Ascending aorta (tissue), 2 donors: ENCODE measurements around the gene CCN6. TPM values are rescaled to one million over a fixed set of nuclear protein-coding genes. Genes with fewer than 3 reads are reported as not detected.

Experiments
- DNase-seq, 2 donors: peaks; one replicate each; pipeline ENCODE4 v3.0.0-alpha.2; 2019; ENCODE audit warnings: low spot score in 2 of 2
- H3K27ac ChIP-seq, 2 donors: fragments of 200-600 bp; sonication (generic); one replicate each; pipeline ENCODE4 v1.5.1; 2016 to 2017; ENCODE audit warnings: mild to moderate bottlenecking in 1 of 2
- H3K27me3 ChIP-seq: fragments of 200-600 bp; sonication (generic); one replicate; pipeline ENCODE4 v1.5.1; 2017
- H3K36me3 ChIP-seq, 2 donors: fragments of 200-600 bp; sonication (generic); one replicate each; pipeline ENCODE4 v1.5.1; 2016
- H3K4me1 ChIP-seq, 2 donors: fragments of 200-600 bp; sonication (generic); one replicate each; pipeline ENCODE4 v1.5.1; 2016 to 2017; ENCODE audit warnings: mild to moderate bottlenecking in 1 of 2
- H3K4me3 ChIP-seq, 2 donors: fragments of 200-600 bp; sonication (generic); one replicate each; pipeline ENCODE4 v1.5.1; 2016 to 2017; ENCODE audit warnings: mild to moderate bottlenecking in 1 of 2
- H3K9me3 ChIP-seq, 2 donors: fragments of 200-600 bp; sonication (generic); one replicate each; pipeline ENCODE4 v1.5.1; 2016
- intact Hi-C: fragments of 100-400 bp; cut with DNase I; formaldehyde crosslinking; loops from one replicate; pipeline ENCODE4 v1.15.1; 2023
- total RNA-seq: library from RNA; depleted of rRNA; stranded (reverse); fragments of >200 nt; gene quantifications from one replicate; pipeline ENCODE4 v1.1.0, GENCODE V29; 2016
- TF ChIP-seq, protein P1 (sequence below), 3 experiments: fragments of 200-600 bp in 2 of 3; fragments of 450-650 bp in 1 of 3; sonication (generic) in 2 of 3; IDR thresholded peaks; one replicate each; pipeline ENCODE4 v1.5.1; 2016 to 2019; ENCODE audit warnings: antibody characterized with exemption in 3 of 3, mild to moderate bottlenecking in 1 of 3, moderate library complexity in 1 of 3

CCN6 gene
- total RNA-seq, 1 donor from 2014 or later, result not detected

DNA sequence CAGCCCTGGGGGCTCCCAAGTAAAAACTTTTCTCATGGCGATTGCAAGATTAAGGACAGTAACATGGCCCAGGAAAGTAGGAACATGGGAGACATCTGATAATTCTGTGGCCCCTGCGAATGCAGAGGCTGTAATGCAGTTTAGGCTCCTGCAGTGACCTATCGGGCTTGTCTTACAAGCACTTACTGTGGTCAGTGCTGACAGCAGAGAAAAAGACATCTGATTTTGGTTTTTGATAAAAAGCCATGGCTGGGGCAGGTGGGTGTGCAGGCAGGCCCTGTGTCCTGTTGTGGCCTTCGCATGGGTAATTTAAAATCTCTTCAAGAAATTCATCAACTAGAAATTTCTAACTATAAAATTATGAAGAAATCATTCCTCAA lies 19.3 kb upstream of the CCN6 start:
- H3K4me1 ChIP-seq, result peaks cover 5 to 22% of the 10 kb centered on the region in 2 donors
- peak overlapping the region; percentile 22 to 44 for H3K27ac ChIP-seq

DNA sequence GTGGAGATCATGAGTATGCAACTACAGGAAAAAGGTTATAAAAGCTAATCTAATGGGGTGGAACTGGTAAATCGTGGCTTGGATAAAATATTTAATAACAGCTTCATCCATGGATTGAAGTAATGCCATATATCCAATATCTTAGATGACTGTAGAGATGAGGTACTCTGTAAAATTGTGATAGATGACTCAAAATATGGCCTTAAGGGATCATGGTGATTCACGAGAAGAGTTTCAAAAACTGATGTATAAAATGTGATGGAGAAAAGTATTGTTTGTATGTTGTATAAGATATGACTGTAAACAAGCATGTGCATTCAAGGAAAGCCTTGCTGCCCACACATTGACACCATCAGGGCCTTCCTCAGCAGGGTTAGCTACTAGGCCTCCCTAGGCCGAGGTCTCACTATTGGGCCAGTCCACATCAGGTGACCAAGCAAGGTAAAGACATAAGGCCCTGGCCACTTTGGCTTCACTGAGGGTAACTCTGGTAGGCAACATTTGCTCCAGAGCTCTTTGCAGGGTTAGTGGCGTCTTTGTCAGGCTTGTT lies 17.7 kb upstream of the CCN6 start:
- no peak for DNase-seq
- no peaks in the 10 kb centered on the region for H3K9me3 ChIP-seq
- intact Hi-C loops, result loop anchor here (2.0 to 10.0 kb wide), 2 partner anchors 17 to 551 kb away; partner anchors contain the start of gene REV3L
- H3K27ac ChIP-seq, result peak overlapping the region; percentile 56 to 93
- H3K27me3 ChIP-seq, result no peaks in the 10 kb centered on the region
- peaks cover 5 to 26% of the 10 kb centered on the region in 2 donors for H3K4me1 ChIP-seq
- H3K4me3 ChIP-seq, result no peak overlapping the region
- no peaks in the 10 kb centered on the region for H3K36me3 ChIP-seq
- TF ChIP-seq, protein P1, sequence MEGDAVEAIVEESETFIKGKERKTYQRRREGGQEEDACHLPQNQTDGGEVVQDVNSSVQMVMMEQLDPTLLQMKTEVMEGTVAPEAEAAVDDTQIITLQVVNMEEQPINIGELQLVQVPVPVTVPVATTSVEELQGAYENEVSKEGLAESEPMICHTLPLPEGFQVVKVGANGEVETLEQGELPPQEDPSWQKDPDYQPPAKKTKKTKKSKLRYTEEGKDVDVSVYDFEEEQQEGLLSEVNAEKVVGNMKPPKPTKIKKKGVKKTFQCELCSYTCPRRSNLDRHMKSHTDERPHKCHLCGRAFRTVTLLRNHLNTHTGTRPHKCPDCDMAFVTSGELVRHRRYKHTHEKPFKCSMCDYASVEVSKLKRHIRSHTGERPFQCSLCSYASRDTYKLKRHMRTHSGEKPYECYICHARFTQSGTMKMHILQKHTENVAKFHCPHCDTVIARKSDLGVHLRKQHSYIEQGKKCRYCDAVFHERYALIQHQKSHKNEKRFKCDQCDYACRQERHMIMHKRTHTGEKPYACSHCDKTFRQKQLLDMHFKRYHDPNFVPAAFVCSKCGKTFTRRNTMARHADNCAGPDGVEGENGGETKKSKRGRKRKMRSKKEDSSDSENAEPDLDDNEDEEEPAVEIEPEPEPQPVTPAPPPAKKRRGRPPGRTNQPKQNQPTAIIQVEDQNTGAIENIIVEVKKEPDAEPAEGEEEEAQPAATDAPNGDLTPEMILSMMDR (IDR thresholded peaks at IDR 0.05), result no peak

More for the DNA sequence above, 19.3 kb upstream of the CCN6 start:
- no peak for DNase-seq
- intact Hi-C loops, result loop anchor here (10.0 kb wide), 1 partner anchor 550 kb away; the partner anchor contains the start of gene REV3L
- TF ChIP-seq, protein P1 (IDR thresholded peaks at IDR 0.05), result no peak
- H3K9me3 ChIP-seq, result no peaks in the 10 kb centered on the region
- no peak overlapping the region for H3K4me3 ChIP-seq
- no peaks in the 10 kb centered on the region for H3K27me3 ChIP-seq
- H3K36me3 ChIP-seq, result no peaks in the 10 kb centered on the region

- no peaks in the 10 kb centered on the region for H3K36me3 ChIP-seq
- peak; percentile 54 to 96 for DNase-seq
- no peak overlapping the region for H3K4me3 ChIP-seq
- peak overlapping the region; percentile 83 to 93 for H3K27ac ChIP-seq
- TF ChIP-seq, protein P1 (IDR thresholded peaks at IDR 0.05), result no peak
- intact Hi-C loops, result loop anchor here (2.0 to 10.0 kb wide), 3 partner anchors 19 to 553 kb away; partner anchors contain the start of genes REV3L and TRAF3IP2
- no peaks in the 10 kb centered on the region for H3K27me3 ChIP-seq
- peaks cover 5 to 29% of the 10 kb centered on the region in 2 donors for H3K4me1 ChIP-seq
- H3K9me3 ChIP-seq, result no peaks in the 10 kb centered on the region
These were observed 16.1 kb upstream of the CCN6 start for GRCh38 chr6:112037783-112038216.

GRCh38 chr6:112038268-112038667 lies 15.6 kb upstream of the CCN6 start:
- DNase-seq, result no peak
- peak overlapping the region; percentile 83 to 93 for H3K27ac ChIP-seq

DNA sequence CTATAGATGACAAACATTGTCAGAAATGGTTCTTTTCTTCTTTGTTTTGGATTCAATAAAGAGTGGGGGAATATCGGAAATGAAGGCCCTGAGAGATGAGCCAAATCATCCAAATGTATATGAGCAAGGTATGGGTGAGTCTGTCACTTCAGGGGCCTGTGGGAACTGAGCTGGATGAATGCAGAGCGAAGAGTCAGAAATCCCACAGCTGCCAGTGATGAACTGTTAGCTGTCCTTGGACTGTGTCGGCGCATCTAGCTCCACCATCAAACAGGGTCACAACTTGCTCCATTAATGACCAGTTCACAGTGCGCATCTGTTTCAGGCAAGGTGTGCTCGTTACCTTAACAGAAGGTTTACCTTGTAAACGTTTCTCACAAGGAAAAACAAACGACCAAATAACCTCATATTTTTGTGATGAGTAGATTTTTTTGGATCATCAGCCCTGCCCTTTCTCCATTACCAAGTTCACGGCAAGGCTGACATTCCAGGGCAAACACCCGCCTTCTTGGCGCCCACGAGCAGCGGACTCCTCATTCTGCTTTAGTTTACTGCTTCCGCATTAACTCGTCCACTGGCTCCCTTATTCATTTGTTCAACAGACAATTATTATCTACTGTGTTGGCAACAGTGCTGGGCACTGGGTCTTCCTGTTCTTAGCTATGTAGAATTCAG lies 15.0 kb upstream of the CCN6 start:
- Histone ChIP-seq H3K36me3 (no peaks in the 10 kb centered on the region), H3K4me1 (peaks cover 5 to 29% of the 10 kb centered on the region in 2 donors), H3K9me3 (no peaks in the 10 kb centered on the region), H3K27me3 (no peaks in the 10 kb centered on the region), H3K4me3 (no peak overlapping the region), H3K27ac (peak overlapping the region; percentile 83 to 93)
- no peak for DNase-seq
- TF ChIP-seq, protein P1 (IDR thresholded peaks at IDR 0.05), result no peak
- intact Hi-C loops, result loop anchor here (2.0 to 10.0 kb wide), 2 partner anchors 434 to 554 kb away; partner anchors contain the start of genes REV3L and TRAF3IP2

More at GRCh38 chr6:112038268-112038667, 15.6 kb upstream of the CCN6 start:
- Histone ChIP-seq H3K9me3 (no peaks in the 10 kb centered on the region), H3K4me1 (peaks cover 5 to 31% of the 10 kb centered on the region in 2 donors), H3K36me3 (no peaks in the 10 kb centered on the region), H3K27me3 (no peaks in the 10 kb centered on the region), H3K4me3 (no peak overlapping the region)
- intact Hi-C loops, result loop anchor here (2.0 to 10.0 kb wide), 2 partner anchors 433 to 553 kb away; partner anchors contain the start of genes REV3L and TRAF3IP2
- TF ChIP-seq, protein P1 (IDR thresholded peaks at IDR 0.05), result no peak
